Fibroblast of lung (primary cell): ENCODE results near the gene IMMP2L. TPM values are rescaled to one million over a fixed set of nuclear protein-coding genes. Genes with fewer than 3 reads are reported as not detected.

Experiments used
- DNase-seq, 2 donors: peaks; one replicate each; pipeline versions ENCODE4 v3.0.0 to v3.0.0-alpha.2; 2010; ENCODE audit warnings: low read depth in 2 of 2
- H2AFZ ChIP-seq: 2 replicates; pipeline ENCODE4 v1.5.1; 2012; ENCODE audit warnings: low read length, control low read depth, inconsistent platforms
- H3K27ac ChIP-seq: 2 replicates; pipeline ENCODE4 v1.5.1; 2011; ENCODE audit warnings: low read length, control low read depth; ENCODE audit not compliant: insufficient read depth
- H3K27me3 ChIP-seq: 2 replicates; pipeline ENCODE4 v1.5.1; 2011; ENCODE audit warnings: mild to moderate bottlenecking, low read length; ENCODE audit not compliant: control insufficient read depth, insufficient read depth
- H3K36me3 ChIP-seq: 2 replicates; pipeline ENCODE4 v1.5.1; 2011; ENCODE audit warnings: low read length; ENCODE audit not compliant: control insufficient read depth, insufficient read depth
- H3K4me1 ChIP-seq: 2 replicates; pipeline ENCODE4 v1.5.1; 2011; ENCODE audit warnings: low read length; ENCODE audit not compliant: control insufficient read depth, insufficient read depth; ENCODE audit errors: extremely low read depth
- H3K4me2 ChIP-seq: 2 replicates; pipeline ENCODE4 v1.5.1; 2011; ENCODE audit warnings: low read length, control low read depth; ENCODE audit not compliant: insufficient read depth; ENCODE audit errors: extremely low read depth
- H3K4me3 ChIP-seq, 4 experiments: fragments of 200-600 bp in 1 of 4; sonication (generic) in 1 of 4; replicated peaks in 1 of 4; 2 replicates each; pipeline ENCODE4 v1.5.1; 2011 to 2016; ENCODE audit warnings: low read length in 4 of 4, low read depth in 3 of 4, mild to moderate bottlenecking in 3 of 4, control low read depth in 2 of 4, inconsistent platforms in 1 of 4, mixed read lengths in 1 of 4; ENCODE audit not compliant: insufficient read depth in 1 of 4; ENCODE audit errors: control extremely low read depth in 1 of 4
- H3K79me2 ChIP-seq: 2 replicates; pipeline ENCODE4 v1.5.1; 2012; ENCODE audit warnings: mild to moderate bottlenecking, low read length, inconsistent platforms; ENCODE audit not compliant: control insufficient read depth, insufficient read depth
- H3K9ac ChIP-seq: 2 replicates; pipeline ENCODE4 v1.5.1; 2011; ENCODE audit warnings: mild to moderate bottlenecking, low read length, control low read depth; ENCODE audit not compliant: insufficient read depth
- H3K9me3 ChIP-seq: 2 replicates; pipeline ENCODE4 v1.5.1; 2012; ENCODE audit warnings: low read depth, low read length; ENCODE audit not compliant: control insufficient read depth, insufficient read depth
- H4K20me1 ChIP-seq: 2 replicates; pipeline ENCODE4 v1.5.1; 2011; ENCODE audit warnings: low read length; ENCODE audit not compliant: control insufficient read depth, insufficient read depth; ENCODE audit errors: extremely low read depth
- CTCF ChIP-seq, 2 donors: IDR thresholded peaks in 1 of 2; conservative IDR thresholded peaks in 1 of 2; 1 replicate in 1 of 2; 2 replicates in 1 of 2; pipeline ENCODE4 v1.5.1; 2011 to 2012; ENCODE audit warnings: low read length in 2 of 2, control low read depth in 1 of 2, inconsistent platforms in 1 of 2, low read depth in 1 of 2, mild to moderate bottlenecking in 1 of 2
- EZH2 ChIP-seq: IDR thresholded peaks from 2 replicates; pipeline ENCODE4 v1.5.1; 2012; ENCODE audit warnings: low read length, control low read depth, mild to moderate bottlenecking; ENCODE audit errors: missing control alignments
- polyA plus RNA-seq, 2 donors: library from polyadenylated mRNA; depleted of rRNA in 1 of 2; stranded (reverse) in 1 of 2; unstranded in 1 of 2; fragments of >200 nt; gene quantifications; 2 replicates each; pipeline ENCODE4 v1.2.1, GENCODE V29; 2011 to 2012; ENCODE audit warnings: missing spikeins in 1 of 2
- total RNA-seq: library from RNA; depleted of rRNA; stranded (reverse); fragments of >200 nt; gene quantifications from 2 replicates; pipeline ENCODE4 v1.2.1, GENCODE V29; 2014

IMMP2L gene
- total and polyA plus RNA-seq, 2 donors (not counting 1 experiment from before 2014, with no cell fraction given) = 6.9 to 14.4 TPM

GRCh38 chr7:110681941-110682340 is 880.4 kb downstream of the IMMP2L start:
- no peak for DNase-seq
- no peak overlapping the region for H2AFZ ChIP-seq
- no peaks in the 10 kb centered on the region for H4K20me1 ChIP-seq
- H3K4me1 ChIP-seq = no peaks in the 10 kb centered on the region
- TF ChIP-seq CTCF (conservative IDR thresholded peaks at IDR 0.05 in 1 of 2, IDR thresholded peaks at IDR 0.05 in 1 of 2; ENCODE audit: low read depth in 1 of 2, low read length in 2 of 2) (no peak), EZH2 (no peak)
- H3K4me3 ChIP-seq = no peak overlapping the region
- H3K27me3 ChIP-seq = no peaks in the 10 kb centered on the region
- no peak overlapping the region for H3K27ac ChIP-seq
- no peaks in the 10 kb centered on the region for H3K9me3 ChIP-seq
- H3K79me2 ChIP-seq = no peaks in the 10 kb centered on the region
- H3K4me2 ChIP-seq = no peak overlapping the region
- no peaks in the 10 kb centered on the region for H3K36me3 ChIP-seq
- no peak overlapping the region for H3K9ac ChIP-seq

GRCh38 chr7:110677405-110677804 is 884.9 kb downstream of the IMMP2L start:
- Histone ChIP-seq H3K9ac (no peak overlapping the region), H3K9me3 (no peaks in the 10 kb centered on the region), H3K79me2 (no peaks in the 10 kb centered on the region), H2AFZ (no peak overlapping the region), H3K36me3 (no peaks in the 10 kb centered on the region), H3K27ac (no peak overlapping the region), H3K4me2 (no peak overlapping the region), H3K4me1 (no peaks in the 10 kb centered on the region), H4K20me1 (no peaks in the 10 kb centered on the region), H3K27me3 (no peaks in the 10 kb centered on the region), H3K4me3 (no peak overlapping the region)
- TF ChIP-seq EZH2 = no peak
- TF ChIP-seq CTCF (conservative IDR thresholded peaks at IDR 0.05 in 1 of 2, IDR thresholded peaks at IDR 0.05 in 1 of 2; ENCODE audit: low read depth in 1 of 2, low read length in 2 of 2) = no peak
- DNase-seq = no peak

- TF ChIP-seq CTCF (conservative IDR thresholded peaks at IDR 0.05 in 1 of 2, IDR thresholded peaks at IDR 0.05 in 1 of 2; ENCODE audit: low read depth in 1 of 2, low read length in 2 of 2) = no peak
- TF ChIP-seq EZH2 = no peak
- Histone ChIP-seq H3K4me2 (no peak overlapping the region), H3K36me3 (no peaks in the 10 kb centered on the region), H3K9ac (no peak overlapping the region), H3K27me3 (no peaks in the 10 kb centered on the region), H3K79me2 (no peaks in the 10 kb centered on the region), H4K20me1 (no peaks in the 10 kb centered on the region), H3K4me3 (no peak overlapping the region), H3K4me1 (no peaks in the 10 kb centered on the region), H2AFZ (no peak overlapping the region), H3K27ac (no peak overlapping the region), H3K9me3 (no peaks in the 10 kb centered on the region)
- no peak for DNase-seq
These were observed 885.5 kb downstream of the IMMP2L start for GRCh38 chr7:110676785-110677184.
